Large intestine (tissue), 3 donors: ENCODE results near the gene MAP3K7CL. TPM values are rescaled to one million over a fixed set of nuclear protein-coding genes. Genes with fewer than 3 reads are reported as not detected.

Experiments used
- DNase-seq, 2 donors: peaks; one replicate each; pipeline versions ENCODE4 v3.0.0 to v3.0.0-alpha.2; 2013
- H3K27ac ChIP-seq: one replicate; pipeline ENCODE4 v1.5.1; 2013; ENCODE audit warnings: low read length
- H3K27me3 ChIP-seq: 2 replicates; pipeline ENCODE4 v1.6.1; 2013; ENCODE audit warnings: low read length; ENCODE audit not compliant: control insufficient read depth, insufficient read depth
- H3K36me3 ChIP-seq: 2 replicates; pipeline ENCODE4 v1.6.1; 2013; ENCODE audit warnings: low read length; ENCODE audit not compliant: control insufficient read depth, insufficient read depth
- H3K4me1 ChIP-seq: one replicate; pipeline ENCODE4 v1.6.1; 2013; ENCODE audit warnings: low read length; ENCODE audit not compliant: control insufficient read depth, insufficient read depth
- H3K4me3 ChIP-seq: one replicate; pipeline ENCODE4 v1.5.1; 2013; ENCODE audit warnings: low read length
- H3K9me3 ChIP-seq: one replicate; pipeline ENCODE4 v1.6.1; 2013; ENCODE audit warnings: mild to moderate bottlenecking, low read depth, low read length, moderate library complexity; ENCODE audit not compliant: control insufficient read depth
- WGBS: methylation state at CpG from one replicate; pipeline ENCODE4 v1.1.5; 2013; ENCODE audit warnings: low lambda C conversion rate; ENCODE audit not compliant: insufficient coverage; 5-methylcytosine and 5-hydroxymethylcytosine counted together
- polyA plus RNA-seq: library from polyadenylated mRNA; unstranded; fragments of 120-200 nt; gene quantifications from one replicate; pipeline ENCODE4 v1.2.1, GENCODE V29; 2013

The MAP3K7CL gene
- polyA plus RNA-seq, 1 donor, result 6.5 TPM

- Histone ChIP-seq H3K4me3 (no peak overlapping the region), H3K27ac (no peak overlapping the region), H3K9me3 (no peaks in the 10 kb centered on the region), H3K4me1 (no peaks in the 10 kb centered on the region), H3K36me3 (no peaks in the 10 kb centered on the region), H3K27me3 (no peaks in the 10 kb centered on the region)
- DNase-seq, result no peak
- 90% methylated on average over 4 of the region's 5 CpGs for WGBS
These were observed 93.6 kb downstream of the MAP3K7CL start for GRCh38 chr21:29224006-29224405.

Other genes with a start within 250 kb of the MAP3K7CL start
- gene LTN1, start 137.8 kb upstream of the MAP3K7CL start, polyA plus RNA-seq, result 21.6 TPM
- gene RWDD2B, start 111.3 kb upstream of the MAP3K7CL start, polyA plus RNA-seq, result 14.9 TPM
- 45.1 TPM for gene USP16, start 106.0 kb upstream of the MAP3K7CL start, polyA plus RNA-seq
- 213 TPM for gene CCT8, start 57.0 kb upstream of the MAP3K7CL start, polyA plus RNA-seq
- gene BACH1, start 168.3 kb downstream of the MAP3K7CL start, polyA plus RNA-seq, result 47.1 TPM